ENCODE measurements around the gene SPAG16. TPM values are rescaled to one million over a fixed set of nuclear protein-coding genes. Genes with fewer than 3 reads are reported as not detected.

SPAG16 gene
- total RNA-seq, 4 donors from 2014 or later, result 25.5 to 42.7 (median 27.8) TPM

DNA sequence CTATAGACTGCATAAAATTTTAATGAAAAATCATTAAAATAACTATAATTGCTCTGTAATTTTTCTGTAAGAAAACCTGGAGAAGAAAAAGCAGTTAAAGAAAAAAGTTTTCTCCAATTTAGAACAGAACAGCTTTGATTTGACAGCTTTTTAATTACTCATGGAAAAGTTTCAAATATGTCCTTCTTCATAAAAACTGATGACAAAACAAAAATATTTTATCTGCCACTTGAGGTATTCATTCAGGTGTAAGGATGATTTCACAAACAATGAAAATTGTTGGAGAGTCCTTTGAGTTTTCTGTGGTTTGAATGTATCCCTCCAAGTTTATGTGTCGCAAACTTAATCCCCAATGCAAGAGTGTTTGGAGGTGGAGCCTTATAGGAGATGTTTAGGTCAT lies 824.3 kb downstream of the SPAG16 start:
- TF ChIP-seq EP300 (IDR thresholded peaks at IDR 0.05) (no peak), POLR2A (IDR thresholded peaks at IDR 0.05) (no peak)
- TF ChIP-seq, protein P1, sequence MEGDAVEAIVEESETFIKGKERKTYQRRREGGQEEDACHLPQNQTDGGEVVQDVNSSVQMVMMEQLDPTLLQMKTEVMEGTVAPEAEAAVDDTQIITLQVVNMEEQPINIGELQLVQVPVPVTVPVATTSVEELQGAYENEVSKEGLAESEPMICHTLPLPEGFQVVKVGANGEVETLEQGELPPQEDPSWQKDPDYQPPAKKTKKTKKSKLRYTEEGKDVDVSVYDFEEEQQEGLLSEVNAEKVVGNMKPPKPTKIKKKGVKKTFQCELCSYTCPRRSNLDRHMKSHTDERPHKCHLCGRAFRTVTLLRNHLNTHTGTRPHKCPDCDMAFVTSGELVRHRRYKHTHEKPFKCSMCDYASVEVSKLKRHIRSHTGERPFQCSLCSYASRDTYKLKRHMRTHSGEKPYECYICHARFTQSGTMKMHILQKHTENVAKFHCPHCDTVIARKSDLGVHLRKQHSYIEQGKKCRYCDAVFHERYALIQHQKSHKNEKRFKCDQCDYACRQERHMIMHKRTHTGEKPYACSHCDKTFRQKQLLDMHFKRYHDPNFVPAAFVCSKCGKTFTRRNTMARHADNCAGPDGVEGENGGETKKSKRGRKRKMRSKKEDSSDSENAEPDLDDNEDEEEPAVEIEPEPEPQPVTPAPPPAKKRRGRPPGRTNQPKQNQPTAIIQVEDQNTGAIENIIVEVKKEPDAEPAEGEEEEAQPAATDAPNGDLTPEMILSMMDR (IDR thresholded peaks at IDR 0.05), result no peak
- Histone ChIP-seq H3K4me1 (no peaks in the 10 kb centered on the region), H3K4me3 (no peak overlapping the region), H3K27me3 (no peaks in the 10 kb centered on the region), H3K36me3 (no peaks in the 10 kb centered on the region), H3K27ac (no peak overlapping the region), H3K9me3 (no peaks in the 10 kb centered on the region)
- no peak for DNase-seq (ENCODE audit: low spot score in 2 of 2)
- WGBS, 2 donors, result 89 to 94% methylated on average over 1 of the region's 1 CpG

DNA sequence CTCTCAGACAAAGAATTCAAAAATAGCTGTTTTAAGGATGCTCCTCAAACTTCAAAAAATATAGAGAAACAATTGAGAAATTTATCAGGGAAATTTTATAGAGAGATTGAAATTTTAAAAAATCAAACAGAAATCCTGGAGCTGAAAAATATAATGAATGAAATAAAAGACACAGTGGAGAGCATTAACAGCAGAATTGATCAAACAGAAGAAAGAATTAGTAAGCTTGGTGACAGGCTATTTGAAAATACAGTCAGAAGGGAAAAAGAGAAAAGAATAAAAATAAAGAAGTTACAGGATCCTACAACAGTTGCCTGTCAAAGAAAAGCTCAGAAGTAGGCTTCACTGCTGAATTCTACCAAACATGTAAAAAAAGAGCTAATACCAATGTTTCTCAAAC lies 832.8 kb downstream of the SPAG16 start:
- Histone ChIP-seq H3K4me1 (no peaks in the 10 kb centered on the region), H3K27ac (no peak overlapping the region), H3K4me3 (no peak overlapping the region), H3K9me3 (peaks cover 0 to 20% (median 2%) of the 10 kb centered on the region in 4 donors), H3K27me3 (no peaks in the 10 kb centered on the region), H3K36me3 (no peaks in the 10 kb centered on the region)
- TF ChIP-seq EP300 (IDR thresholded peaks at IDR 0.05) (no peak), POLR2A (IDR thresholded peaks at IDR 0.05) (no peak)
- TF ChIP-seq, protein P1 (IDR thresholded peaks at IDR 0.05), result no peak
- no peak for DNase-seq (ENCODE audit: low spot score in 2 of 2)

DNA sequence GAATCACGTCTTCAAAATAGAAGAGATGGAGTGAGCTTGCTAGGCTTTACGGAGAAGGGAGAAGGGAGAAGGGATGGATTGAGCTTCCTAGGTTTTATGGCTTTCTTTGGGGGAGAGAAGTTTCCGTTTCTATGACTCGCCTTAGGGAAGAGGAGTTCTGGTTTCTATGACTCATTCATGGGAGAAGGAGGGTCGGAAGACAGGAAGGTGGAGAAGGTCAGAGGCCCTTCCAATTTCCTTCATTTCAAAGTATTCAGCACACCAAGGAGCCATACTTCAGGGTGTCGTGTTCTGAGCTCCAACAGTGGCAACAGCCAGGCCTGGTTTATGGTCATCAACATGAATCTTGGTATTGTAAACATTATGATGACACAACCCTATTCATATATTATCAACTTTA lies 841.9 kb downstream of the SPAG16 start:
- TF ChIP-seq, protein P1 (IDR thresholded peaks at IDR 0.05), result no peak
- TF ChIP-seq EP300 (IDR thresholded peaks at IDR 0.05) (no peak), POLR2A (IDR thresholded peaks at IDR 0.05) (no peak)
- H3K36me3 ChIP-seq, result no peaks in the 10 kb centered on the region
- H3K9me3 ChIP-seq, result no peaks in the 10 kb centered on the region

DNA sequence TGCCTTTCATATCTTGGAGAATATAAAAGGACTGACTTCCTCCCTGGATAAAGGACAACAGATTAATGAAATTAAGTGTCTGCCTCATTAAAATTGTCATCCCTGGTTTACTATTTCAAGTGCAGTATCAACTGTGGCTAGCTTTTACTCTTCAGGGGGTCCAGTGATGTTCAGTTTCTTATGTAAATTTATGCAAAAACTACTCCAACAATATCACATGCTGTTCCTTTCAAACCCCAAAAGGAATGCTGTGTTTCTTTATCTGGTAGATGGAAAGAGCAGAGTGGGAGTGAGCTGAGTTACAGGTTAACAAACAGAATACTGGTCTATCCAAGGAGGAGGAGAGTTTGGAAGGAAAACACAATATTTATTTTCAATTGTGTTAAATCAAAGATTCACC lies 842.9 kb downstream of the SPAG16 start:
- H3K9me3 ChIP-seq, result no peaks in the 10 kb centered on the region
- TF ChIP-seq EP300 (IDR thresholded peaks at IDR 0.05) (no peak), POLR2A (IDR thresholded peaks at IDR 0.05) (no peak)
- TF ChIP-seq, protein P1 (IDR thresholded peaks at IDR 0.05), result no peak

More for the DNA sequence above, 841.9 kb downstream of the SPAG16 start:
- whole genome bisulfite sequencing, 2 donors, result 74 to 79% methylated on average over 6 of the region's 6 CpGs
- no peak for DNase-seq (ENCODE audit: low spot score in 2 of 2)
- no peak overlapping the region for H3K27ac ChIP-seq
- H3K27me3 ChIP-seq, result no peaks in the 10 kb centered on the region
- H3K4me3 ChIP-seq, result no peak overlapping the region
- peaks cover 0 to 7% (median 0%) of the 10 kb centered on the region in 4 donors for H3K4me1 ChIP-seq

DNA sequence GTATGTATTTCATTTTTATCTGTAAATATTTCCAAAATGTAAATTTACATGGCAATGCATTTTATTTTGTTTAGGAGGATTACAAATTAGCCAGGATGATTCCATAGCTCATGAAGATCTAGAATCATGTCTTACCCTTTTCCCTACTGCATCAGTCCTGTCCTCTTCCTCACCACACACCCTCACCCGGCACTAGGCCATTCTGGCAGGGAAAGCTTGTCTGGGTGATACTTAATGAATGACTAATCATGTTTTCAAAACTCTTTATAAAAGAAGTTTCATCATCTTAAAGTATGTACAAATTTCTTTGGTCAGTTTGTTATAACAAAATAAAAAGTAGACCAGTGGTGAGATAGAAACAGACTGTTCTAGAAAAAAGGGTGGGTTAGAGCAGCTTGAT lies 843.3 kb downstream of the SPAG16 start:
- Histone ChIP-seq H3K27ac (no peak overlapping the region), H3K4me3 (no peak overlapping the region), H3K4me1 (peaks cover 0 to 7% (median 0%) of the 10 kb centered on the region in 4 donors), H3K9me3 (no peaks in the 10 kb centered on the region), H3K36me3 (no peaks in the 10 kb centered on the region), H3K27me3 (no peaks in the 10 kb centered on the region)
- TF ChIP-seq EP300 (IDR thresholded peaks at IDR 0.05) (no peak), POLR2A (IDR thresholded peaks at IDR 0.05) (no peak)
- TF ChIP-seq, protein P1 (IDR thresholded peaks at IDR 0.05), result no peak
- peak; percentile 21 to 41 for DNase-seq (ENCODE audit: low spot score in 2 of 2)
- 33 to 45% methylated on average over 1 of the region's 1 CpG for WGBS, 2 donors

More for the DNA sequence above, 842.9 kb downstream of the SPAG16 start:
- H3K4me3 ChIP-seq, result no peak overlapping the region
- peaks cover 0 to 7% (median 0%) of the 10 kb centered on the region in 4 donors for H3K4me1 ChIP-seq
- H3K36me3 ChIP-seq, result no peaks in the 10 kb centered on the region
- H3K27ac ChIP-seq, result no peak overlapping the region
- H3K27me3 ChIP-seq, result no peaks in the 10 kb centered on the region
- DNase-seq (ENCODE audit: low spot score in 2 of 2), result no peak

All from tibial nerve (tissue), 4 donors.